ENCODE results near the gene PKD2L2.

Gene PKD2L2

DNA sequence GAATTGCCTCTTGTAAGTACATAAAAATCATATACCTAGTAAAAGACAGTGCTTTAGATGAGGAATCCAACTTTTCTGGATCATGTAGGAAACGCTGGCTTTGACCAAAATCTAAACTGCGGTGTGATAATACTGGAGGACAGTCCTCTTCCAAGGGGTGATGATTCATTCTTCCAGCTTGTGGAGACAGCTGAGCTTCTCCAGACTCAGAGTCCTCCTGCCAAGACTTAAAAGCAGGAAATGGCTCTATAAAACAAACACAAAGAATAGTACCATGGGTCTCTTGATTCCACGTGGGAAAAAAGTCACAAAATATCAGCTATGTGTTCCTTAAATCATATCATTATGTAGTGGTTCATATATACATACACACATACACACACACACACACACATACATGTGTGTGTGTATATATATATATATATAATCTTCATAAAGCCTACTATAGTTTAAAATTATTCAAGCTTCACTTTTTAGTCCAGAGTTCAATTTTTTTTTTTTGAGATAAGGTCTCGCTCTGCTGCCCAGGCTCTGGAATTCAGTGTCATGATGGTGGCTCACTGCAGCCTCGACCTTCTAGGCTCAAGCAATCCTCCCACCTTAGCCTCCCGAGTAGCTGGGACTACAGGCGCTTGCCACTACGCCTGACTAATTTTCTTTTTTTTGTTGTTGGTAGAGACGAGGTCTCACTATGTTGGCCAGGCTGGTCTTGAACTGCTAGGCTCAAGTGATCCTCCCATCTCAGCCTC lies 65.0 kb downstream of the PKD2L2 start:
- ChIA-PET CTCF (interaction anchor here (0.6 to 2.4 kb wide), 4 partner anchors 9 to 688 kb away, joined by 3 to 9 read pairs (median 4); no protein-coding TSS in a partner anchor), POLR2A (interaction anchor here (0.6 to 0.8 kb wide), 2 partner anchors 18 to 315 kb away, joined by 3 to 4 read pairs; no protein-coding TSS in a partner anchor)
- Histone ChIP-seq H3K36me3 (ENCODE audit: control insufficient read depth in 2 of 2, insufficient read depth in 1 of 2, low read length in 2 of 2) (peaks cover 34 to 49% of the 10 kb centered on the region in 2 experiments), H3K4me3 (ENCODE audit: low read depth, low read length) (no peak overlapping the region), H3K9me3 (ENCODE audit: control insufficient read depth, insufficient read depth, low read depth, low read length) (no peaks in the 10 kb centered on the region), H3K27ac (ENCODE audit: extremely low read depth, low read depth, low read length) (no peak overlapping the region), H3K4me1 (ENCODE audit: control insufficient read depth, insufficient read depth, low read length) (no peaks in the 10 kb centered on the region)
- TF ChIP-seq ZNF169 (tag by site-specific recombination; IDR thresholded peaks at IDR 0.05) (no peak), KLF9 (tag by site-specific recombination; IDR thresholded peaks at IDR 0.05; ENCODE audit: low read depth) (no peak), ZNF670 (tag by site-specific recombination; IDR thresholded peaks at IDR 0.05; ENCODE audit: low read depth) (no peak)
- TF ChIP-seq, protein P1, sequence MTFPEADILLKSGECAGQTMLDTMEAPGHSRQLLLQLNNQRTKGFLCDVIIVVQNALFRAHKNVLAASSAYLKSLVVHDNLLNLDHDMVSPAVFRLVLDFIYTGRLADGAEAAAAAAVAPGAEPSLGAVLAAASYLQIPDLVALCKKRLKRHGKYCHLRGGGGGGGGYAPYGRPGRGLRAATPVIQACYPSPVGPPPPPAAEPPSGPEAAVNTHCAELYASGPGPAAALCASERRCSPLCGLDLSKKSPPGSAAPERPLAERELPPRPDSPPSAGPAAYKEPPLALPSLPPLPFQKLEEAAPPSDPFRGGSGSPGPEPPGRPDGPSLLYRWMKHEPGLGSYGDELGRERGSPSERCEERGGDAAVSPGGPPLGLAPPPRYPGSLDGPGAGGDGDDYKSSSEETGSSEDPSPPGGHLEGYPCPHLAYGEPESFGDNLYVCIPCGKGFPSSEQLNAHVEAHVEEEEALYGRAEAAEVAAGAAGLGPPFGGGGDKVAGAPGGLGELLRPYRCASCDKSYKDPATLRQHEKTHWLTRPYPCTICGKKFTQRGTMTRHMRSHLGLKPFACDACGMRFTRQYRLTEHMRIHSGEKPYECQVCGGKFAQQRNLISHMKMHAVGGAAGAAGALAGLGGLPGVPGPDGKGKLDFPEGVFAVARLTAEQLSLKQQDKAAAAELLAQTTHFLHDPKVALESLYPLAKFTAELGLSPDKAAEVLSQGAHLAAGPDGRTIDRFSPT (tag by site-specific recombination; IDR thresholded peaks at IDR 0.05), result no peak
- TF ChIP-seq, protein P2, sequence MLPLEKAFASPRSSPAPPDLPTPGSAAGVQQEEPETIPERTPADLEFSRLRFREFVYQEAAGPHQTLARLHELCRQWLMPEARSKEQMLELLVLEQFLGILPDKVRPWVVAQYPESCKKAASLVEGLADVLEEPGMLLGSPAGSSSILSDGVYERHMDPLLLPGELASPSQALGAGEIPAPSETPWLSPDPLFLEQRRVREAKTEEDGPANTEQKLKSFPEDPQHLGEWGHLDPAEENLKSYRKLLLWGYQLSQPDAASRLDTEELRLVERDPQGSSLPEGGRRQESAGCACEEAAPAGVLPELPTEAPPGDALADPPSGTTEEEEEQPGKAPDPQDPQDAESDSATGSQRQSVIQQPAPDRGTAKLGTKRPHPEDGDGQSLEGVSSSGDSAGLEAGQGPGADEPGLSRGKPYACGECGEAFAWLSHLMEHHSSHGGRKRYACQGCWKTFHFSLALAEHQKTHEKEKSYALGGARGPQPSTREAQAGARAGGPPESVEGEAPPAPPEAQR (tag by site-specific recombination; IDR thresholded peaks at IDR 0.05), result no peak

- ChIA-PET CTCF (no interaction called here), POLR2A (no interaction called here)
- H3K27ac ChIP-seq (ENCODE audit: extremely low read depth, low read depth, low read length), result no peak overlapping the region
- TF ChIP-seq ZNF560 (tag by site-specific recombination; IDR thresholded peaks at IDR 0.05; ENCODE audit: borderline replicate concordance) (no peak), ZNF473 (tag by site-specific recombination; IDR thresholded peaks at IDR 0.05) (no peak), ZNF776 (tag by site-specific recombination; IDR thresholded peaks at IDR 0.05; ENCODE audit: borderline replicate concordance) (no peak), ZNF155 (tag by site-specific recombination; IDR thresholded peaks at IDR 0.05) (no peak), ZNF292 (tag by site-specific recombination; IDR thresholded peaks at IDR 0.05; ENCODE audit: borderline replicate concordance, low read depth) (no peak), MEIS1 (CRISPR knock-in tag; IDR thresholded peaks at IDR 0.05; ENCODE audit: borderline replicate concordance) (no peak)
- H3K9me3 ChIP-seq (ENCODE audit: control insufficient read depth, insufficient read depth, low read depth, low read length), result no peaks in the 10 kb centered on the region
- peaks cover 8 to 48% of the 10 kb centered on the region in 2 experiments; a peak in 2 of 3 replicates for H3K36me3 ChIP-seq (ENCODE audit: control insufficient read depth in 2 of 2, insufficient read depth in 1 of 2, low read length in 2 of 2)
- H3K4me3 ChIP-seq (ENCODE audit: low read depth, low read length), result no peak overlapping the region
- H3K4me1 ChIP-seq (ENCODE audit: control insufficient read depth, insufficient read depth, low read length), result no peaks in the 10 kb centered on the region
Observed at GRCh38 chr5:137957948-137958347, 68.7 kb downstream of the PKD2L2 start.

DNA sequence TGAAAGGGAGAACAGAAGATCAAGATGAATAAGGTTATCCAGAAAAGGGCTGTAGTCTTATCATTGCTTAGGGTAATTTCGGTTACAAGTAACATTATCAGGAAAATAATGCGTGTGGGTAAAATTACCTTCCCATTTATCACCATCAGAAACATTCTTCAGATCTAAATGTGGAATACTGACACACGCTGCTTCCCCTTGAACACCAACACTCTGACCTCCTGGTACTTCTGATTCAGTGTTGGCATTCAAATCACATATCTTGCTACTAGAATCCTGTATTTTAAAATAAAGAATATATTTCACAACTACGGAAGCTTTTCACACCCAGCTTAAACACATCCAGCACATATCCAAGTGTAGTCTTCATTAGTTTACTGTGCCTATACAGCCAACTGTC lies 70.2 kb downstream of the PKD2L2 start:
- Histone ChIP-seq H3K4me3 (ENCODE audit: low read depth, low read length) (no peak overlapping the region), H3K4me1 (ENCODE audit: control insufficient read depth, insufficient read depth, low read length) (no peaks in the 10 kb centered on the region), H3K27ac (ENCODE audit: extremely low read depth, low read depth, low read length) (no peak overlapping the region), H3K9me3 (ENCODE audit: control insufficient read depth, insufficient read depth, low read depth, low read length) (no peaks in the 10 kb centered on the region), H3K36me3 (ENCODE audit: control insufficient read depth in 2 of 2, insufficient read depth in 1 of 2, low read length in 2 of 2) (peaks cover 6 to 42% of the 10 kb centered on the region in 2 experiments; a peak in 2 of 3 replicates)
- ChIA-PET CTCF (no interaction called here), POLR2A (interaction anchor here (0.6 kb wide), 1 partner anchor 78 kb away, joined by 3 read pairs; no protein-coding TSS in a partner anchor)
- TF ChIP-seq SP7 (tag by site-specific recombination; IDR thresholded peaks at IDR 0.05), result no peak
- TF ChIP-seq ZNF362 (tag by site-specific recombination; IDR thresholded peaks at IDR 0.05), result no peak
- TF ChIP-seq ZNF692 (tag by site-specific recombination; IDR thresholded peaks at IDR 0.05), result no peak
- no peak for TF ChIP-seq ZNF549 (tag by site-specific recombination; IDR thresholded peaks at IDR 0.05)
- no peak for TF ChIP-seq PRDM6 (tag by site-specific recombination; IDR thresholded peaks at IDR 0.05)
- TF ChIP-seq ZNF747 (tag by site-specific recombination; IDR thresholded peaks at IDR 0.05), result no peak
- TF ChIP-seq, protein P3, sequence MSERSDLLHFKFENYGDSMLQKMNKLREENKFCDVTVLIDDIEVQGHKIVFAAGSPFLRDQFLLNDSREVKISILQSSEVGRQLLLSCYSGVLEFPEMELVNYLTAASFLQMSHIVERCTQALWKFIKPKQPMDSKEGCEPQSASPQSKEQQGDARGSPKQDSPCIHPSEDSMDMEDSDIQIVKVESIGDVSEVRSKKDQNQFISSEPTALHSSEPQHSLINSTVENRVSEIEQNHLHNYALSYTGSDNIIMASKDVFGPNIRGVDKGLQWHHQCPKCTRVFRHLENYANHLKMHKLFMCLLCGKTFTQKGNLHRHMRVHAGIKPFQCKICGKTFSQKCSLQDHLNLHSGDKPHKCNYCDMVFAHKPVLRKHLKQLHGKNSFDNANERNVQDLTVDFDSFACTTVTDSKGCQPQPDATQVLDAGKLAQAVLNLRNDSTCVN (tag by site-specific recombination; optimal IDR thresholded peaks at IDR 0.05), result no peak
- TF ChIP-seq ZNF707 (tag by site-specific recombination; IDR thresholded peaks at IDR 0.05), result no peak
- TF ChIP-seq ZNF169 (tag by site-specific recombination; IDR thresholded peaks at IDR 0.05), result no peak
